CD4-positive, alpha-beta T cell treated with Interleukin-15 for 1 hour (primary cell): Measurements from ENCODE around the gene ALDH3B1.

Experiments used
- DNase-seq: peaks from one replicate; pipeline ENCODE4 v3.0.0-alpha.2; 2020

ALDH3B1 gene

GRCh38 chr11:68032997-68033707 lies 23.0 kb downstream of the ALDH3B1 start:
- DNase-seq: no peak

- DNase-seq: no peak
These were observed 23.6 kb downstream of the ALDH3B1 start for GRCh38 chr11:68033708-68034045.

GRCh38 chr11:68035266-68035876 lies 25.2 kb downstream of the ALDH3B1 start:
- DNase-seq: no peak

GRCh38 chr11:68036141-68036716 lies 26.1 kb downstream of the ALDH3B1 start:
- peak; percentile 41 for DNase-seq

GRCh38 chr11:68036717-68037239 lies 26.7 kb downstream of the ALDH3B1 start:
- DNase-seq: peak; percentile 80

- DNase-seq: no peak
These were observed 27.5 kb downstream of the ALDH3B1 start for GRCh38 chr11:68037411-68038225.

GRCh38 chr11:68038226-68038717 lies 28.1 kb downstream of the ALDH3B1 start:
- no peak for DNase-seq

- peak; percentile 68 for DNase-seq
These were observed 28.8 kb downstream of the ALDH3B1 start, which contains the start of gene TCIRG1 for GRCh38 chr11:68038718-68039525. Gene TCIRG1 (plus strand): TSS chr11:68039025. CDS start chr11:68041272, 2,247 bp downstream.

GRCh38 chr11:68039526-68040086 lies 29.5 kb downstream of the ALDH3B1 start:
- DNase-seq: no peak

- DNase-seq: peak; percentile 56
These were observed 30.2 kb downstream of the ALDH3B1 start for GRCh38 chr11:68040101-68040956.

GRCh38 chr11:68040957-68041591 lies 30.9 kb downstream of the ALDH3B1 start:
- no peak for DNase-seq

GRCh38 chr11:68041617-68042218 lies 31.6 kb downstream of the ALDH3B1 start:
- DNase-seq: no peak

- no peak for DNase-seq
These were observed 32.3 kb downstream of the ALDH3B1 start for GRCh38 chr11:68042219-68043028.

GRCh38 chr11:68043029-68043348 lies 32.9 kb downstream of the ALDH3B1 start:
- DNase-seq: no peak

- no peak for DNase-seq
These were observed 33.4 kb downstream of the ALDH3B1 start for GRCh38 chr11:68043349-68044144.

- DNase-seq: no peak
These were observed 34.2 kb downstream of the ALDH3B1 start for GRCh38 chr11:68044145-68044813.

- DNase-seq: no peak
These were observed 34.8 kb downstream of the ALDH3B1 start for GRCh38 chr11:68044898-68045351.
